Mesenchymal stem cell (in vitro differentiated cells and primary cell): ENCODE results near the gene LSP1.
A peak's percentile ranks its signal among the peaks of the same experiment; 100 is the strongest.

Experiments used
- DNase-seq: peaks from one replicate; pipeline ENCODE4 v3.0.0-alpha.2; 2013
- H2AFZ ChIP-seq: one replicate; pipeline ENCODE4 v1.6.1; 2013; ENCODE audit warnings: low read depth, mild to moderate bottlenecking, control low read depth, inconsistent platforms, low read length, moderate library complexity
- H2AK5ac ChIP-seq: 2 replicates; pipeline ENCODE4 v1.6.1; 2013; ENCODE audit warnings: low read length, moderate library complexity, mild to moderate bottlenecking, inconsistent platforms; ENCODE audit not compliant: severe bottlenecking
- H2BK120ac ChIP-seq: one replicate; pipeline ENCODE4 v1.6.1; 2013; ENCODE audit warnings: low read depth, mild to moderate bottlenecking, inconsistent platforms, low read length, moderate library complexity
- H2BK12ac ChIP-seq, 2 experiments: one replicate each; pipeline ENCODE4 v1.6.1; 2013; ENCODE audit warnings: inconsistent platforms in 2 of 2, low read length in 2 of 2, mild to moderate bottlenecking in 2 of 2, moderate library complexity in 2 of 2, control low read depth in 1 of 2
- H2BK15ac ChIP-seq: one replicate; pipeline ENCODE4 v1.6.1; 2013; ENCODE audit warnings: mild to moderate bottlenecking, low read depth, inconsistent platforms; ENCODE audit not compliant: poor library complexity, severe bottlenecking
- H2BK5ac ChIP-seq: 2 replicates; pipeline ENCODE4 v1.6.1; 2013; ENCODE audit warnings: low read depth, mild to moderate bottlenecking, low read length, control low read depth, inconsistent platforms; ENCODE audit not compliant: poor library complexity, severe bottlenecking
- H3K14ac ChIP-seq, 2 experiments: one replicate each; pipeline ENCODE4 v1.6.1; 2013; ENCODE audit warnings: inconsistent platforms in 2 of 2, low read length in 2 of 2, control low read depth in 1 of 2, mild to moderate bottlenecking in 1 of 2, moderate library complexity in 1 of 2
- H3K18ac ChIP-seq, 2 experiments: one replicate each; pipeline ENCODE4 v1.6.1; 2013; ENCODE audit warnings: inconsistent platforms in 2 of 2, low read length in 2 of 2, control low read depth in 1 of 2, low read depth in 1 of 2, mild to moderate bottlenecking in 1 of 2
- H3K23ac ChIP-seq, 2 experiments: one replicate each; pipeline ENCODE4 v1.6.1; 2013; ENCODE audit warnings: inconsistent platforms in 2 of 2, low read length in 2 of 2, mild to moderate bottlenecking in 2 of 2, moderate library complexity in 2 of 2, control low read depth in 1 of 2
- H3K27ac ChIP-seq: 2 replicates; pipeline ENCODE4 v1.5.1; 2013; ENCODE audit warnings: mild to moderate bottlenecking, moderate library complexity, low read length, control low read depth, inconsistent platforms; ENCODE audit not compliant: poor library complexity, severe bottlenecking
- H3K27me3 ChIP-seq, 2 experiments: 2 replicates each; pipeline versions ENCODE4 v1.6.1 to v1.7.0; 2013; ENCODE audit warnings: low read length in 2 of 2, mild to moderate bottlenecking in 2 of 2, moderate library complexity in 2 of 2, control low read depth in 1 of 2, inconsistent platforms in 1 of 2; ENCODE audit not compliant: control insufficient read depth in 1 of 2, insufficient read depth in 1 of 2
- H3K36me3 ChIP-seq, 2 experiments: 2 replicates each; pipeline versions ENCODE4 v1.6.1 to v1.7.0; 2013; ENCODE audit warnings: low read length in 2 of 2, control low read depth in 1 of 2, inconsistent platforms in 1 of 2, low read depth in 1 of 2, mild to moderate bottlenecking in 1 of 2; ENCODE audit not compliant: insufficient read depth in 2 of 2, control insufficient read depth in 1 of 2
- H3K4ac ChIP-seq, 2 experiments: one replicate each; pipeline ENCODE4 v1.6.1; 2013; ENCODE audit warnings: inconsistent platforms in 2 of 2, low read length in 2 of 2, mild to moderate bottlenecking in 2 of 2, moderate library complexity in 2 of 2, control low read depth in 1 of 2, low read depth in 1 of 2
- H3K4me1 ChIP-seq: 2 replicates; pipeline ENCODE4 v1.6.1; 2013; ENCODE audit warnings: low read depth, low read length, control low read depth; ENCODE audit not compliant: control insufficient read depth, insufficient read depth
- H3K4me2 ChIP-seq: 2 replicates; pipeline ENCODE4 v1.6.1; 2013; ENCODE audit warnings: low read length, mild to moderate bottlenecking, inconsistent platforms; ENCODE audit not compliant: poor library complexity, severe bottlenecking
- H3K4me3 ChIP-seq, 2 experiments: 2 replicates each; pipeline versions ENCODE4 v1.5.1 to v1.7.0; 2013; ENCODE audit warnings: low read length in 2 of 2, mild to moderate bottlenecking in 2 of 2, control low read depth in 1 of 2, low read depth in 1 of 2; ENCODE audit not compliant: insufficient read depth in 1 of 2
- H3K79me1 ChIP-seq: replicated peaks from 2 replicates; pipeline ENCODE4 v1.6.1; 2013; ENCODE audit warnings: mild to moderate bottlenecking, control low read depth, low read length, inconsistent platforms; ENCODE audit not compliant: poor library complexity, severe bottlenecking
- H3K9ac ChIP-seq: 2 replicates; pipeline ENCODE4 v1.7.0; 2013; ENCODE audit warnings: mild to moderate bottlenecking, low read length, moderate library complexity
- H3K9me3 ChIP-seq: 2 replicates; pipeline ENCODE4 v1.7.0; 2013; ENCODE audit warnings: mild to moderate bottlenecking, low read length; ENCODE audit not compliant: control insufficient read depth
- H4K8ac ChIP-seq: one replicate; pipeline ENCODE4 v1.6.1; 2013; ENCODE audit warnings: inconsistent platforms, mild to moderate bottlenecking, low read length, moderate library complexity
- H4K91ac ChIP-seq: one replicate; pipeline ENCODE4 v1.6.1; 2013; ENCODE audit warnings: mild to moderate bottlenecking, low read length, inconsistent platforms
- WGBS: methylation state at CpG from one replicate; pipeline ENCODE4 v1.1.7; 2013; ENCODE audit warnings: mixed read lengths; 5-methylcytosine and 5-hydroxymethylcytosine counted together

The LSP1 gene

DNA sequence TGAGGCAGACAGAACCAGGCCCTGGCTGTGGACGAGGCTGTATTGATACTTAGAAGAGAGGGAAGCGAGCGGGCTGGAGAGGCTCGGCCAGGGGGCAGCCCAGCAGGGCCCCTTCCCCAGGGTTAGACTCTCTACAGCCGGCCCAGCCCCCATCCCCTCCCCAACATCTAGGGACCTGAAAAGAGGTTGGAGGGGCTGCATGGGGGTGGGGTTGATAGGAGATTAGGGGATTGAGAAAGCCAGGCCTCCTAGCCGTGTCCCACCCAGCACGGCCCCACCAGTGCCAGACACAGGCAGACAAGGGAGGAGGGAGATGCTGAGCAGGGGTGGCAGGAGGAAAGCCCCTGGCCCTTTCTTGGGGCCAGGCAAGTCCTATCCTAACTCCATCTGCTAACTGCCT lies 5.7 kb downstream of the LSP1 start:
- no peak overlapping the region for H3K4me3 ChIP-seq
- 70% methylated on average over 3 of the region's 7 CpGs for WGBS
- peak overlapping the region in 1 of 2 experiments; percentile 45 for H2BK12ac ChIP-seq
- H2AFZ ChIP-seq: no peak overlapping the region
- peak overlapping the region; percentile 29 for H2AK5ac ChIP-seq
- no peaks in the 10 kb centered on the region for H3K36me3 ChIP-seq
- peak overlapping the region in 1 of 2 experiments; percentile 37 for H3K18ac ChIP-seq
- peaks cover 0 to 22% of the 10 kb centered on the region in 2 experiments for H3K27me3 ChIP-seq
- H2BK120ac ChIP-seq: no peak overlapping the region
- H3K4ac ChIP-seq: peak overlapping the region in 1 of 2 experiments; percentile 24
- H3K9ac ChIP-seq: no peak overlapping the region
- peak overlapping the region; percentile 47 for H2BK5ac ChIP-seq
- H3K4me1 ChIP-seq: peaks cover 25% of the 10 kb centered on the region
- no peak overlapping the region for H3K4me2 ChIP-seq
- H3K27ac ChIP-seq: no peak overlapping the region
- H4K8ac ChIP-seq: no peak overlapping the region
- H3K14ac ChIP-seq: no peak overlapping the region
- no peaks in the 10 kb centered on the region for H3K9me3 ChIP-seq
- no peaks in the 10 kb centered on the region for H3K79me1 ChIP-seq
- peak overlapping the region; percentile 60 for H4K91ac ChIP-seq
- no peak overlapping the region for H2BK15ac ChIP-seq
- DNase-seq: no peak
- no peak overlapping the region for H3K23ac ChIP-seq

DNA sequence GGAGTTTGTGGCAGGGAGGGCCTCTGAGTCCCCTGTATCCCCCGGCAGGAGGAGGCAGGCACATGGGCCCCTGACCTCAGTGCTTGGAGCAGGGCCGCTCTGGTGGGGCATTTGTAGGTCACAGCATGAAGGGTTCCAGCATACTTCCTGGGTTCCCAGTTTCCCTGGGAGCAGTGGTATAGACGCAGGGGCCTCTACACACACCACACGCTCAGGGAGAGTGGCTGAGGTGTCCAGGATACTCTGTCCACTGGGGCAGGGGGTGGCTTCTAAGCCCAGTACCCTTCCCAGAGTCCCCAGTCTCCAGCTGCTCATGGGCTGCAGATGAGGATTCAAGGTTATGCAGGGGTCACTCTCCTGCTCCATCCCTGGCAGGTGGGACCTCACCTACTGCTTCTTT lies 6.1 kb downstream of the LSP1 start:
- peak overlapping the region in 1 of 2 experiments; percentile 24 for H3K4ac ChIP-seq
- no peak overlapping the region for H2BK15ac ChIP-seq
- peak overlapping the region in 1 of 2 experiments; percentile 37 for H3K18ac ChIP-seq
- H3K4me1 ChIP-seq: peaks cover 29% of the 10 kb centered on the region
- H3K9me3 ChIP-seq: no peaks in the 10 kb centered on the region
- no peaks in the 10 kb centered on the region for H3K79me1 ChIP-seq
- peaks cover 0 to 22% of the 10 kb centered on the region in 2 experiments for H3K27me3 ChIP-seq
- H3K14ac ChIP-seq: no peak overlapping the region
- H4K8ac ChIP-seq: no peak overlapping the region
- no peak overlapping the region for H3K9ac ChIP-seq
- H3K4me2 ChIP-seq: no peak overlapping the region
- H2BK120ac ChIP-seq: no peak overlapping the region
- no peak overlapping the region for H3K4me3 ChIP-seq
- no peaks in the 10 kb centered on the region for H3K36me3 ChIP-seq
- H2BK5ac ChIP-seq: no peak overlapping the region
- no peak for DNase-seq
- H4K91ac ChIP-seq: peak overlapping the region; percentile 60
- no peak overlapping the region for H2AFZ ChIP-seq
- H3K27ac ChIP-seq: no peak overlapping the region
- 77% methylated on average over 4 of the region's 4 CpGs for WGBS
- H2BK12ac ChIP-seq: no peak overlapping the region
- H2AK5ac ChIP-seq: peak overlapping the region; percentile 29
- H3K23ac ChIP-seq: no peak overlapping the region

DNA sequence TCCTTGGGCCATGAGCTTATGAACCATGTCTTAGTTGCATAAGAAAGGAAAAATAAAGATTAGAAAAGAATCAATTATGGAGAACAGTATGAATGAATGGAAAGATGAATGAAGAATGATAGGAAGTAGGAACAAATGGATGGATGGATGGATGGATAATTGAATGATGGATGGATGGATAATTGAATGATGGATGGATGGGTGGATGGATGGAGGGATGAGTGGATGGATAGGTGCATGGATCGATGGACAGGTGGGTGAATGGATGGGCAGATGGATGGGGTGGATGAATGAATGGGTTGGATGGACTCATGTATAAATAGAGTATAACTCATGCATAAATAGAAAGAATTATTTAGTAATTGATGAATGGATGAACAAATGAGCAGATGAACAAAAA lies 7.2 kb downstream of the LSP1 start:
- no peak overlapping the region for H4K91ac ChIP-seq
- H3K27ac ChIP-seq: no peak overlapping the region
- H3K36me3 ChIP-seq: no peaks in the 10 kb centered on the region
- no peaks in the 10 kb centered on the region for H3K79me1 ChIP-seq
- no peak overlapping the region for H2BK15ac ChIP-seq
- H3K4ac ChIP-seq: no peak overlapping the region
- no peak overlapping the region for H3K4me3 ChIP-seq
- H2AK5ac ChIP-seq: no peak overlapping the region
- H2AFZ ChIP-seq: no peak overlapping the region
- H3K4me1 ChIP-seq: peaks cover 37% of the 10 kb centered on the region
- H2BK120ac ChIP-seq: no peak overlapping the region
- no peak overlapping the region for H3K23ac ChIP-seq
- H3K27me3 ChIP-seq: peaks cover 0 to 15% of the 10 kb centered on the region in 2 experiments
- H3K4me2 ChIP-seq: no peak overlapping the region
- no peak overlapping the region for H3K18ac ChIP-seq
- DNase-seq: no peak
- H2BK12ac ChIP-seq: no peak overlapping the region
- no peak overlapping the region for H4K8ac ChIP-seq
- H3K14ac ChIP-seq: no peak overlapping the region
- no peak overlapping the region for H3K9ac ChIP-seq
- WGBS: 88% methylated on average over 1 of the region's 1 CpG
- no peak overlapping the region for H2BK5ac ChIP-seq
- no peaks in the 10 kb centered on the region for H3K9me3 ChIP-seq

DNA sequence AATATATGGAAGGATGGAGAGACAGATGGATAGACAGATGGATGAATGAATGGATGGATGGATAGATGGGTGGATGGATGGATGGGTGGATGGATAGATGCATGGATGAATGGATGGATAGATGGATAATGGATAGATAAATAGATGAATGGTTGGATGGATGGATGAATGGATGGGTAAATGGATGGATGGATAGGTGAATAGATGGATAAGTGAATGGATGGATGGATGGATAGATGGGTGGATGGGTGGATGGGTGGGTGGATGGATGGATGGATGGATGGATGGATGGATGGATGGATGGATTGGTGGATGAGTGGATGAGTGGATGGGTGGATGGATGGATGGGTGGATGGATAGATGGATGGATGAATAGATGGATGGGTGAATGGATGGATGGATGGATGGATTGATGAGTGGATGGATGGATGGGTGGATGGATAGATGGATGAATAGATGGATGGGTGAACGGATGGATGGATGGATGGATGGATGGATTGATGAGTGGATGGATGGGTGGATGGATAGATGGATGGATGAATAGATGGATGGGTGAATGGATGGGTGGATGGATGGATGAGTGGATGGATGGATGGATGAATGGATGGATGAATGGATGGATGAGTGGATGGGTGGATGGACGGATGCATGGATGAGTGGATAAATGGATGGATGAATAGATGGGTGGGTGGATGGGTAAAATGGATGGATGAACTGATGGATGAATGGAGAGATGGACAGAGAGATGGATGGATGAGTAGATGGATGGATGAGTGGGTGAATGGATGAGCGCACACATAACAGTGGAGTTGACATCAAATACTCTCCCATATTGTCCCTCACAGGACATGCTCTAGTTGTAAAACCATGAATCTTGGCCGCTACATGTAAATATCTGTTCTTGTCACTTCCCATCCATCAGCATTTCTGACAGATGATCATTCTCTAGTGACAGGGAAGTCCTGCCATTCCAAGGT lies 8.8 kb downstream of the LSP1 start:
- Histone ChIP-seq H2BK15ac (no peak overlapping the region), H3K4ac (no peak overlapping the region), H3K4me2 (no peak overlapping the region), H3K4me1 (peaks cover 35% of the 10 kb centered on the region), H3K9me3 (no peaks in the 10 kb centered on the region), H3K9ac (no peak overlapping the region), H4K91ac (no peak overlapping the region), H3K14ac (no peak overlapping the region), H3K18ac (no peak overlapping the region), H2BK120ac (no peak overlapping the region), H2AFZ (no peak overlapping the region), H3K23ac (no peak overlapping the region), H3K79me1 (no peaks in the 10 kb centered on the region), H3K36me3 (no peaks in the 10 kb centered on the region), H3K4me3 (no peak overlapping the region), H3K27ac (no peak overlapping the region), H2AK5ac (no peak overlapping the region), H2BK5ac (no peak overlapping the region), H2BK12ac (peak overlapping the region in 1 of 2 experiments; percentile 18), H3K27me3 (peaks cover 0 to 9% of the 10 kb centered on the region in 2 experiments), H4K8ac (no peak overlapping the region)
- DNase-seq: no peak
- WGBS: 96% methylated on average over 3 of the region's 4 CpGs
